IMR-90 (cell line): Measurements from ENCODE around the gene KCNAB2.

Experiments used
- ELK1 ChIP-seq: fragments of 150-350 bp; IDR thresholded peaks from 2 replicates; pipeline ENCODE4 v1.6.1; 2016; ENCODE audit warnings: low read depth, mild to moderate bottlenecking, low read length, moderate library complexity, borderline replicate concordance
- MAFK ChIP-seq: IDR thresholded peaks from 2 replicates; pipeline ENCODE4 v1.6.1; 2012; ENCODE audit warnings: low read depth, low read length, improper control_type of control experiment
- POLR2A ChIP-seq: IDR thresholded peaks from 2 replicates; pipeline ENCODE4 v1.6.1; 2012; ENCODE audit warnings: mild to moderate bottlenecking, low read depth, low read length
- TF ChIP-seq, protein P1 (sequence below): conservative IDR thresholded peaks from 2 replicates; pipeline ENCODE4 v1.5.1; 2012; ENCODE audit warnings: mild to moderate bottlenecking, low read depth, low read length, improper control_type of control experiment

DNA sequence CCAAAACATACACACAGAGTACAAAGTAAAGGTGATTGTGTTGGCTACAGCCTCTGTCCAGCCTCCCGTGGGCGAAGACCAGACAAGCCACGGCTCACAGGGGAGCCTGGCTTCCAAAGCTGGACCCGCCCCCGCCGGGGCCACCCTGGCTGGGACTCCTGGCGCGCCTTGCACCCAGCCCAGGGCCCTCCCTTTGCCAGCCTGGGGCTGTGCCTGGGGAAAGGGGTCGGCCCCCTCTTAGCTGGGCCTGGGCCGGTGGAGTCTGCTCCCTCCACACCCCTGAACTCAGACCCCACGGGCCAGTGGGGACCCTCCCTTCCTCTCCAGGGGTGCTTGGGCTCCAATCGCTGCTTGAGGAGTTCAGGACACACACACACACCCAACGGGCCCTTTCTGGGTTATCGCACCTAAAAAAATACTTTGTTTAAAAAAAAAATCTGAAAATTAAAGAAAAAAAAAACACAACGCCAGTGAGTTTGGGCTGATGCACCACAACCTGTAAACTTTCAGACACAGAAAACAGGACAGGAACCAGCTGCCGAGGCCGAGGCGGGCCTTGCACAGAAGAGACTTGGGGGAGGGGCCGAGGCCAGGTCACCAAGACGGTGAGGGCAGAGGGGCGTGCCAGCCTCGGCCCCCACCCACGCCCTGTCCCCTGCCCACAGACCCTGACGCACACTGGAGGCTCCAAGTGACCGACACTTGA is 56.3 kb downstream of the KCNAB2 start:
- TF ChIP-seq, protein P1, sequence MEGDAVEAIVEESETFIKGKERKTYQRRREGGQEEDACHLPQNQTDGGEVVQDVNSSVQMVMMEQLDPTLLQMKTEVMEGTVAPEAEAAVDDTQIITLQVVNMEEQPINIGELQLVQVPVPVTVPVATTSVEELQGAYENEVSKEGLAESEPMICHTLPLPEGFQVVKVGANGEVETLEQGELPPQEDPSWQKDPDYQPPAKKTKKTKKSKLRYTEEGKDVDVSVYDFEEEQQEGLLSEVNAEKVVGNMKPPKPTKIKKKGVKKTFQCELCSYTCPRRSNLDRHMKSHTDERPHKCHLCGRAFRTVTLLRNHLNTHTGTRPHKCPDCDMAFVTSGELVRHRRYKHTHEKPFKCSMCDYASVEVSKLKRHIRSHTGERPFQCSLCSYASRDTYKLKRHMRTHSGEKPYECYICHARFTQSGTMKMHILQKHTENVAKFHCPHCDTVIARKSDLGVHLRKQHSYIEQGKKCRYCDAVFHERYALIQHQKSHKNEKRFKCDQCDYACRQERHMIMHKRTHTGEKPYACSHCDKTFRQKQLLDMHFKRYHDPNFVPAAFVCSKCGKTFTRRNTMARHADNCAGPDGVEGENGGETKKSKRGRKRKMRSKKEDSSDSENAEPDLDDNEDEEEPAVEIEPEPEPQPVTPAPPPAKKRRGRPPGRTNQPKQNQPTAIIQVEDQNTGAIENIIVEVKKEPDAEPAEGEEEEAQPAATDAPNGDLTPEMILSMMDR = no peak
- TF ChIP-seq POLR2A = no peak
- no peak for TF ChIP-seq ELK1
- TF ChIP-seq MAFK = no peak
